SK-N-SH (cell line): ENCODE data around the gene PRPF4. TPM values are rescaled to one million over a fixed set of nuclear protein-coding genes. Genes with fewer than 3 reads are reported as not detected.
A peak's percentile ranks its signal among the peaks of the same experiment; 100 is the strongest.

ENCODE experiments used
- CTCF ChIA-PET: fragments of 300-600, 350-600 bp; formaldehyde crosslinking; extraction: SDS; loops from one replicate; lab custom pipeline; 2021; lab: Yijun Ruan, JAX
- POLR2A ChIA-PET: fragments of 350-600 bp; sonication (Branson Sonifier 250); formaldehyde crosslinking; extraction: SDS; loops from one replicate; lab custom pipeline; 2020; ENCODE audit warnings: antibody characterized with exemption, inconsistent platforms; lab: Yijun Ruan, JAX
- DNase-seq: peaks from one replicate; pipeline ENCODE4 v3.0.0; 2012
- H2AFZ ChIP-seq: fragments of 200-600 bp; sonication (generic); 2 replicates; pipeline ENCODE4 v1.8.1; 2016; ENCODE audit warnings: antibody characterized with exemption, mild to moderate bottlenecking, low read depth
- H3F3A ChIP-seq: fragments of 200-600 bp; sonication (generic); replicated peaks from 2 replicates; pipeline ENCODE3; 2016; ENCODE audit warnings: antibody characterized with exemption, mild to moderate bottlenecking; ENCODE audit not compliant: insufficient read depth
- H3K27ac ChIP-seq, 2 experiments: fragments of 200-500 bp in 1 of 2; fragments of 200-600 bp in 1 of 2; sonication (Bioruptor generic) in 1 of 2; sonication (generic), shearing (Covaris generic) in 1 of 2; 2 replicates each; pipeline versions ENCODE4 v1.5.1 to v1.6.1; 2014 to 2016; ENCODE audit warnings: low read depth in 2 of 2, inconsistent platforms in 1 of 2, low read length in 1 of 2, mild to moderate bottlenecking in 1 of 2, mixed read lengths in 1 of 2
- H3K27me3 ChIP-seq: fragments of 200-600 bp; sonication (generic), shearing (Covaris generic); 2 replicates; pipeline ENCODE4 v1.6.1; 2016; ENCODE audit warnings: mixed run types; ENCODE audit not compliant: insufficient read depth
- H3K36me3 ChIP-seq, 2 experiments: fragments of 200-500 bp in 1 of 2; fragments of 200-600 bp in 1 of 2; sonication (Bioruptor generic) in 1 of 2; sonication (generic) in 1 of 2; replicated peaks in 1 of 2; 2 replicates each; pipeline versions ENCODE3 to v1.5.1; 2014 to 2016; ENCODE audit warnings: low read length in 1 of 2, mild to moderate bottlenecking in 1 of 2; ENCODE audit not compliant: insufficient read depth in 2 of 2, control insufficient read depth in 1 of 2
- H3K4me1 ChIP-seq, 2 experiments: fragments of 200-500 bp in 1 of 2; fragments of 200-600 bp in 1 of 2; sonication (Bioruptor generic) in 1 of 2; sonication (generic), shearing (Covaris generic) in 1 of 2; 2 replicates each; pipeline versions ENCODE4 v1.5.1 to v1.6.1; 2014 to 2016; ENCODE audit warnings: low read depth in 1 of 2, low read length in 1 of 2, mixed run types in 1 of 2; ENCODE audit not compliant: insufficient read depth in 2 of 2, control insufficient read depth in 1 of 2
- H3K4me2 ChIP-seq: fragments of 200-600 bp; sonication (generic), shearing (Covaris generic); 2 replicates; pipeline ENCODE4 v1.6.1; 2017; ENCODE audit warnings: mixed run types
- H3K4me3 ChIP-seq, 2 experiments: fragments of 200-500 bp in 1 of 2; fragments of 200-600 bp in 1 of 2; sonication (Bioruptor generic) in 1 of 2; sonication (generic), shearing (Covaris generic) in 1 of 2; 2 replicates each; pipeline versions ENCODE4 v1.5.1 to v1.8.1; 2014 to 2016; ENCODE audit warnings: low read depth in 2 of 2, inconsistent platforms in 1 of 2, low read length in 1 of 2, mild to moderate bottlenecking in 1 of 2, mixed read lengths in 1 of 2, moderate library complexity in 1 of 2
- H3K79me2 ChIP-seq: fragments of 200-600 bp; sonication (generic); 2 replicates; pipeline ENCODE4 v1.8.1; 2017; ENCODE audit warnings: mild to moderate bottlenecking; ENCODE audit not compliant: insufficient read depth
- H3K9ac ChIP-seq: fragments of 200-600 bp; sonication (generic); 2 replicates; pipeline ENCODE4 v1.6.1; 2017; ENCODE audit warnings: mixed run types
- H3K9me2 ChIP-seq: fragments of 200-600 bp; sonication (generic); 2 replicates; pipeline ENCODE4 v1.6.1; 2017; ENCODE audit warnings: mixed run types
- H3K9me3 ChIP-seq: fragments of 200-600 bp; sonication (generic); 2 replicates; pipeline ENCODE4 v1.6.1; 2017; ENCODE audit warnings: mixed run types, mild to moderate bottlenecking, moderate library complexity
- H4K20me1 ChIP-seq: fragments of 200-600 bp; sonication (generic); 2 replicates; pipeline ENCODE4 v1.6.1; 2017; ENCODE audit warnings: mild to moderate bottlenecking, mixed run types; ENCODE audit not compliant: insufficient read depth
- CHD2 ChIP-seq: fragments of 150-350 bp; IDR thresholded peaks from 2 replicates; pipeline ENCODE4 v1.6.1; 2018; ENCODE audit warnings: low read length; ENCODE audit not compliant: partially characterized antibody
- EP300 ChIP-seq, 2 experiments: IDR thresholded peaks; 2 replicates each; pipeline versions ENCODE4 v1.4.0 to v1.6.1; 2012; ENCODE audit warnings: borderline replicate concordance in 1 of 2, low read depth in 1 of 2, low read length in 1 of 2
- FOSL2 ChIP-seq: IDR thresholded peaks from 2 replicates; pipeline ENCODE4 v1.4.0; 2012; ENCODE audit warnings: low read depth, mild to moderate bottlenecking, moderate library complexity, borderline replicate concordance
- RAD21 ChIP-seq: IDR thresholded peaks from 2 replicates; pipeline ENCODE4 v1.6.1; 2012; ENCODE audit warnings: mild to moderate bottlenecking, low read length
- RFX5 ChIP-seq: IDR thresholded peaks from 2 replicates; pipeline ENCODE4 v1.6.1; 2012; ENCODE audit warnings: mild to moderate bottlenecking, improper control_type of control experiment, low read length
- RXRA ChIP-seq: IDR thresholded peaks from 2 replicates; pipeline ENCODE4 v1.4.0; 2012; ENCODE audit warnings: low read depth, mild to moderate bottlenecking, borderline replicate concordance
- SIN3A ChIP-seq: IDR thresholded peaks from 2 replicates; pipeline ENCODE4 v1.6.1; 2012; ENCODE audit warnings: low read depth, mild to moderate bottlenecking, low read length, moderate library complexity, borderline replicate concordance
- SMC3 ChIP-seq: IDR thresholded peaks from 2 replicates; pipeline ENCODE4 v1.6.1; 2012; ENCODE audit warnings: low read depth, low read length, improper control_type of control experiment
- TEAD4 ChIP-seq: IDR thresholded peaks from 2 replicates; pipeline ENCODE4 v1.4.0; 2012; ENCODE audit warnings: mild to moderate bottlenecking, borderline replicate concordance; ENCODE audit not compliant: insufficient read depth
- WGBS: methylation state at CpG from one replicate; pipeline ENCODE4 v1.1.6; 2017; ENCODE audit warnings: low lambda C conversion rate; 5-methylcytosine and 5-hydroxymethylcytosine counted together
- polyA plus RNA-seq, 3 experiments: library from polyadenylated mRNA; depleted of rRNA; stranded (reverse); fragments of >200 nt; gene quantifications; 2 replicates each; pipeline ENCODE4 v1.2.3, GENCODE V29; 2012
- TF ChIP-seq, protein P1 (sequence below): IDR thresholded peaks from 2 replicates; pipeline ENCODE4 v1.4.0; 2012; ENCODE audit warnings: low read depth
- TF ChIP-seq, protein P2 (sequence below): fragments of 200-600 bp; sonication (generic); IDR thresholded peaks from 2 replicates; pipeline ENCODE4 v1.6.1; 2017; ENCODE audit warnings: antibody characterized with exemption, mild to moderate bottlenecking, moderate library complexity

PRPF4 gene
- polyA plus RNA-seq, 1 of the 3 experiments (the other 2 are of a cell fraction), result 23.2 TPM

DNA sequence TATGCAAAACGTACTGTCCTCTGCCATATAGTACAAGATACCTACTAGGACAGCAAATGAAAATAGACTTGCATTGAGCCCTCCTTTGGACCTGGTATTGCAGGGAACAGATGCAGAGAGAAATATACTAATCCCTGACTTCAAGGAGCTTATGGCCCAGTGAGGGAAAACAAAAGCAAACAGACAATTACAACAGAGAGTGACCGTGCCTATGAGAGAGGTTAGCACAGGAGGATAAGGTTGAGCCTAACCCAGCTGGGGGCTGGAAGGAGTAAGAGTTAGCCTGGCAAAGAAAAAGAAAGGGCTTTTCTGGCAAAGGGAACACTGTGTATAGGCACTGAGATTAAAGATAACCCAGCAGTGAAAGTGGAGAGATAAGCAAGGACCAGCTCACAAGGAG is 5.6 kb upstream of the PRPF4 start:
- no peaks in the 10 kb centered on the region; the same call in 1 of the 2 replicates for H4K20me1 ChIP-seq
- no peak overlapping the region for H2AFZ ChIP-seq
- no peaks in the 10 kb centered on the region for H3K9me3 ChIP-seq
- H3K4me2 ChIP-seq, result no peak overlapping the region
- no peaks in the 10 kb centered on the region for H3K9me2 ChIP-seq
- ChIA-PET CTCF (interaction anchor here (0.7 to 1.7 kb wide), 4 partner anchors 9 to 318 kb away, joined by 3 to 5 read pairs (median 4); no protein-coding TSS in a partner anchor), POLR2A (no interaction called here)
- no peak overlapping the region for H3K4me3 ChIP-seq
- peaks cover 14% of the 10 kb centered on the region for H3K79me2 ChIP-seq
- H3K27ac ChIP-seq, result no peak overlapping the region
- H3K36me3 ChIP-seq, result peaks cover 38 to 55% of the 10 kb centered on the region in 2 experiments
- no peak for DNase-seq
- WGBS, result 98% methylated on average over 2 of the region's 2 CpGs
- TF ChIP-seq FOSL2 (no peak), TEAD4 (no peak), EP300 (IDR thresholded peaks at IDR 0.05; ENCODE audit: borderline replicate concordance in 1 of 2, low read depth in 1 of 2, low read length in 1 of 2) (no peak), RFX5 (no peak), RXRA (no peak)
- no peak overlapping the region for H3K9ac ChIP-seq
- H3K4me1 ChIP-seq, result peaks cover 0 to 6% of the 10 kb centered on the region in 2 experiments; a peak in 3 of 4 replicates
- H3K27me3 ChIP-seq, result no peaks in the 10 kb centered on the region
- peaks cover 8% of the 10 kb centered on the region for H3F3A ChIP-seq

DNA sequence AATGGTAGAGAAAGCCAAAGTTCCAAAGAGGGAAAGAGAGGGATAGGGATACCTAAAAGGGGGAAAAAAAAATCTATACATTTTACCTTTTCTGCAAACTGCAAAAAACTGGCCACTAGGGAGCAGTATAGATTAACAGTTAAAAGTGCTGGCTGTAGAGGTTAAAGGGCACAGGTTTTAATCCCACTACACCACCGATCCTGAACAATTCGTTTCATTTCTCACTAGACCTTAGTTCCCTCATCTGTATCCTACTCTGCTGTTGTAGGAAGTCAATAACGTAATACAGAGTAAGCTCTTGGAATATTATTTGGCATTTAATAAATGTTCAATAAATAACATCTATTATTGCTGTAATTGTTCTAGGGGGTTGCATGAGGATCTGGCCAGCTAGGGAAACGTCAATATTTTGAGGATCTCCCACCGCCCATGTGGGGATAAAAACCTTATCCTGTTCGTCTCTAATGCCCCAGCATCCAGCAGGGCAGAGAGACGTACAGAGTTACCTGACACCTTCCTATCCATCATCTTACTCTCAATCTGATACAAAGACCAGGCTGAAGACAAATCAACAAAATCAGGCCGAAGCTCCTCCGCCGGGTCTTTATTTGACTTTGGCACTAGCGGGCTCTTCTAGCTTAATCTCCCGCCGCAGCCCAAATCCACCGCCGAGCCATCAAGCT is 843 bp upstream of the PRPF4 start:
- H3K9me3 ChIP-seq, result no peaks in the 10 kb centered on the region
- TF ChIP-seq, protein P1, sequence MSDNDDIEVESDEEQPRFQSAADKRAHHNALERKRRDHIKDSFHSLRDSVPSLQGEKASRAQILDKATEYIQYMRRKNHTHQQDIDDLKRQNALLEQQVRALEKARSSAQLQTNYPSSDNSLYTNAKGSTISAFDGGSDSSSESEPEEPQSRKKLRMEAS, result no peak
- peak; percentile 71 for TF ChIP-seq RAD21
- peak; percentile 29 for TF ChIP-seq CHD2
- TF ChIP-seq SMC3, result peak; percentile 28; the same call in 1 of the 2 replicates
- TF ChIP-seq, protein P2, sequence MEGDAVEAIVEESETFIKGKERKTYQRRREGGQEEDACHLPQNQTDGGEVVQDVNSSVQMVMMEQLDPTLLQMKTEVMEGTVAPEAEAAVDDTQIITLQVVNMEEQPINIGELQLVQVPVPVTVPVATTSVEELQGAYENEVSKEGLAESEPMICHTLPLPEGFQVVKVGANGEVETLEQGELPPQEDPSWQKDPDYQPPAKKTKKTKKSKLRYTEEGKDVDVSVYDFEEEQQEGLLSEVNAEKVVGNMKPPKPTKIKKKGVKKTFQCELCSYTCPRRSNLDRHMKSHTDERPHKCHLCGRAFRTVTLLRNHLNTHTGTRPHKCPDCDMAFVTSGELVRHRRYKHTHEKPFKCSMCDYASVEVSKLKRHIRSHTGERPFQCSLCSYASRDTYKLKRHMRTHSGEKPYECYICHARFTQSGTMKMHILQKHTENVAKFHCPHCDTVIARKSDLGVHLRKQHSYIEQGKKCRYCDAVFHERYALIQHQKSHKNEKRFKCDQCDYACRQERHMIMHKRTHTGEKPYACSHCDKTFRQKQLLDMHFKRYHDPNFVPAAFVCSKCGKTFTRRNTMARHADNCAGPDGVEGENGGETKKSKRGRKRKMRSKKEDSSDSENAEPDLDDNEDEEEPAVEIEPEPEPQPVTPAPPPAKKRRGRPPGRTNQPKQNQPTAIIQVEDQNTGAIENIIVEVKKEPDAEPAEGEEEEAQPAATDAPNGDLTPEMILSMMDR, result peak; percentile 77
- no peak for TF ChIP-seq SIN3A
- DNase-seq, result peak; percentile 57

More for the DNA sequence above, 843 bp upstream of the PRPF4 start:
- Histone ChIP-seq H3K4me2 (peak overlapping the region; percentile 85), H3K4me3 (peak overlapping the region; percentile 80 to 95), H3K9me2 (no peaks in the 10 kb centered on the region), H2AFZ (peak overlapping the region; percentile 92), H3F3A (peaks cover 7% of the 10 kb centered on the region), H3K27me3 (no peaks in the 10 kb centered on the region), H3K27ac (peak overlapping the region; percentile 90), H3K79me2 (peaks cover 42% of the 10 kb centered on the region), H4K20me1 (no peaks in the 10 kb centered on the region; the same call in 1 of the 2 replicates), H3K4me1 (peaks cover 7 to 12% of the 10 kb centered on the region in 2 experiments; a peak in 3 of 4 replicates), H3K36me3 (peaks cover 50 to 56% of the 10 kb centered on the region in 2 experiments), H3K9ac (peak overlapping the region; percentile 92)
- WGBS, result under 1% methylated on average over 14 of the region's 15 CpGs
- CTCF ChIA-PET, result interaction anchor here (0.6 to 4.5 kb wide), 42 partner anchors 9 to 391 kb away, joined by 3 to 42 read pairs (median 6); partner anchors contain the start of genes ALAD, BSPRY, C9orf43 and FKBP15
- POLR2A ChIA-PET, result interaction anchor here (0.6 to 2.4 kb wide), 17 partner anchors 9 to 374 kb away, joined by 3 to 19 read pairs (median 3); partner anchors contain the start of genes ALAD, BSPRY, C9orf43 and FKBP15
